Measurements from ENCODE around the gene SLX4IP.

Gene SLX4IP

DNA sequence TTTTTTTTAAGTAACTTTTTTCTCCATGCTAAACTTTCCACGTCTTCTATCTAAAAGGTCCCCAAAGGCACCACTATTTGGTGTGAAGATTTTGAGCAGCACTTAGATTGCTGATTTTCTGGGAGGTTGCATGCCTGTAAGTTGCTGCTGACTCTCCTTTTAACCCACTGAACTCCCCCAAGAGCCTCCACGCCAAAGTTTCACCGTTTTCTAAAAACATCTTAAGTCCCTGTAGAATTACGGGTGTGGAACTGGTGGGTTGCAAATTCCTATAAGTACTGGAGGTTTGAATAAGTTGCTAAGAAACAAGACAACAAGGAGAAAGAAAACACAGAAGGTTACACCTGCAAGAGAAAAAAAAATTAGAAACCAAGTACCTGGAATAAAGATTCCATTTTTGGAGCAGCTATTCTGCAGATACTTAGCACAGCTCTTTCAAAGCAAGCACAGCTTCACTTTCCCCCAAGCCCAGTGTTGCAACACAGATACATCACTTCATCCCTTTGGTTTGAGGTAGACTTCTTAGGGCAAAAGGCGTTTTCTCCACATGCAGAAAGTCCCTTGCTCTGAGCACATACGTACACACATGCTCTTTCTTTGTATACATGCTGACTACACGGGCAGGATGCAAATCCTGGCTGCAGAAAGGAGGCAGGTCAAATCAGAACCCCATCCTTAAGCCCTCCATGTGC lies 233.7 kb downstream of the SLX4IP start:
- FAIRE-seq = no peak

DNA sequence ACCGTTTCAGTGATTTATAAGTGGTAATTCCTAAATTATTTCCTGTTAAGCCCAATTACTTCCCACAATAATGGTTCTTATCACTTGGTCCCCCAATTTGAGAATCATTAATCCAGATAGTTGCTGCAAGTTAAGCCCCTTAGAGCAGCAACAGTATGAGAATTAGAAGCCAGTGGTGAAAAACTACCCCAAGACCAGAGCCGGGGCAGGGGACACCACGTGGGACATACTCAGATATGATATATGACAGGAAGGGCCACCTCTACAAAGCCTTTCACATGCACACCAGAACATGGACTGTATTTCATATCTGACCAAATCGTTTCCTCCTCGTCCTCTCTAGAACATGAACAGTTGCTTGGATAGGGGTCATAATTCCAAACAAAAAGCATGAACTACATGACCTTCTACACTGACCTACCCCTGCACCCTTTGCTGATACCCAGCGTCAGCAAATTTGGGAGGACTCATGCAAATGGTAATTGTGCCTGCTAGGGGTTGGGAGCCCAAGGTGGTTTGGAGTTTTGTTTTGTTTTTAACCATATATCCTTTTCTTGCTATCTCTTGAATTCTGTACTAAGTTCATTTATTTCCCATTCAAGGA lies 234.8 kb downstream of the SLX4IP start:
- FAIRE-seq = no peak

DNA sequence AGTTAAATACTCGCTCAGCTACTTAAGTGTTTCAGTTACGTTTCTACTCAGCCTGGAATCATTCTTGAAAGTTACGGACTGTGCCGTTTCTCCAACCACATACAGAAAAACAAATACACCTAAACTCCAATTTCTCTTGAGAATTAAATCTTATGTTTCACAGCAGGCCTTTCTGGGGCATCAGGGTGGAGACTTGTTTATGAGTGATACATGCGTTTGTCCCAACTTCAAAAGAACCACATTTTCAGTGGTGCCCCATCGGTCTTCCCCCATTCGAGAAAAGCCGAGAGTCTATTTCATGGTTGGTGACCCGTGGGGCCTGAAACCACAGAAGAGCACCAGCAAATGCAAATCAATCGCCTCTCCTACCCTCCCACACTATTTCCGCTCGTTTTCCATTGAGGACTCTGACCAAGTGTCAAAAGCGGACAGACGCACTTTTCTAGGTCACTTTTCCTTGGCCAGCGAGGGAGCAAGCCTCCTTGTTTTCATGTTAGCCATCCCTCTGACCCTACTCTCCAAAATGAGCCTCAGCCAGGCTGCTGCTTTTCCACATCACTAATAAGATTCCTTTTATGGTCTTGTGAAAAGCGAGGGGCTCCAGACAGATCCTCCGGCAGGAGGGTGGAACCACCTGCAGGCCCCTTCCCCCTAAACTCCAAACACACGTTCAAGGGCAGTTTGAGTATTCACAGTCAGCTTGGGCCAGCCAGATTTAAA lies 235.6 kb downstream of the SLX4IP start:
- FAIRE-seq = no peak

DNA sequence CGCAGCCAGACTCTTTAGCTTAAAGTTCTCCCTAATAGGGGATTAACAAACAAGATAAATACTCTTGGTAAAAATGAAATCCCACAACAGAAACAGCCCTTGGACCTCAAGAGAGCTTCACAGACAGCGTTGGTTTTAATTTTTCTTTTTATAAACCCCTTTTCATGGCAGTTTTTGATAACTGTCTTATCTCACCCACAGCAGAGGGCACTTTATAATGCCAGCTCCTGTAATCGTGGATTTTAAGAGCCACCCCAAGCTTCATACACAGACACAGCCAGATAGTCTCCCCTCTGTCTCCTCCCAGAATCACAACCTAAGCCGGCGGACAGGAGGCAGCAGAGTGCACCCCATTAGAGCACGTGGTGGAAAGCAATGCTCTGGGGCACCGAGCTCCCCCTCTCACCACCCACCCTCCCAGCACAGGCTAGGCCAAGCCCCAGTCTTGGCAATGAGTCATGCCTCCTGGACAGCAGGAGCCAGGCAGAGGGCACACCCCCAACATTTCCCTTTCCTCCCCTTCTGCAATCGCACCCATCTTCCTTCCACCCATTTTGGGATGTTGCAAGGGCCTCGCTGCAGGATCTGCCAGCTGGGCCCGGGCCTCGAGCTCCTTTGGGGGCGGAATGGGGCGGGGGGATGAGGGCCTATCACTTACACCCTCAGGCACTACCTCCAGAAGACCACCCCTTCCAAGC lies 236.3 kb downstream of the SLX4IP start:
- FAIRE-seq = no peak

DNA sequence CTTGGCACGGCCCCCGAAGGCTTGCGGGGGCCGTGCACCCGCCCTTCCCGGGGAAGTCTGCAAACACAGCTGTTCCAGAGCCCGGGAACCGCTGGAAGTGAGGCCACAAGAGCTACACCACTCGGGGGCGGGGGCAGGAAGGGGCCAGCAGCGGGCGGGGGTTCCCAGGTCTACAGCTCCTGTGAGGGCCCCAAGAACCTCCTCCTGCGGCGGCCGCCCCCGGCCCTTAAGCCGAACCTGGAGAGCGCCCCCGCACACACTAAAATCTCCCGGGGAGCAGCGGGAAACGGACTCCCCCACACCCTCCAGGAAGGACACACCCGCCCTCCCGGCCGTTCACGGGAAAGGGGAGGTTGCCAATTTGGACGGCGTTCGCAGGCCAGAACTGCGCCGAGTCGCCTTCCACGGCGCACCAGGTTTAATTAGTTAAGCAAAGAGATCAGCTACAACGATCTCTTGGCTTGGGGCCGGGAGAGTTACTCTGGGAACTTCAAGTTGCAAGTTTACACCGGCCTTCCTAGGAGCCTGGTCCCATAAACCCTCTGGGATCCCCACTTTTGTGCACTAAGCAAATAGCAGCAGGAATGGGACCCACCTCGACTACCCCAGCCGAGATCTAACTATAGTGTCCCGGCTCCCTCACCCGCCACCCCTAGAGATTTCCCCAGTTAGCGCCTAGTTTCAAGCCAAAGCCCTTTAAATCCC lies 237.0 kb downstream of the SLX4IP start:
- FAIRE-seq = no peak

DNA sequence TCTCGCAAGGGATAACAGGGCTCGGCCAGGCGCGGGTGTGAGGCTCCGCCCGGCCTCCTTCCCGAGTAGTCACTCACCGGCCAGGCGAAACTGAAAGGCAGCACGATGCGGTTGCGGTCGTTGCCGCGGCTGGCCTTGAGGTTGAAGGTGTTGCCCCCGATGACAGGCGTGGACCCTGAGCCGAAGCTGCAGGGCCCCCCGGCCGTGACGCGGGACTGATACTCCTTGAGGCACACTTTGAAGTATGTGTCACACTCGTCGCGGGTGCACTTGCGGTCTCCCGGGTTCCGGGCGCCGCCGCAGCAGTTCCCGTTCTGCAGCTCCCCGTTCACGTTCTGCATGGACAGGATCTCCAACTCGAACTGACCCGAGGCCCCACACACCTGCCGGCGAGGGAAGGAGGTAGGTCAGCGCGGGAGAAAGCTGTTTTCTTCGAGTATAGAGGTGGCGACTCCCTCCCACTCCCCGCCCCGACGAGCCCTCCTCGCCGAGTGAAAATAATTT lies 237.6 kb downstream of the SLX4IP start:
- no peak for FAIRE-seq

DNA sequence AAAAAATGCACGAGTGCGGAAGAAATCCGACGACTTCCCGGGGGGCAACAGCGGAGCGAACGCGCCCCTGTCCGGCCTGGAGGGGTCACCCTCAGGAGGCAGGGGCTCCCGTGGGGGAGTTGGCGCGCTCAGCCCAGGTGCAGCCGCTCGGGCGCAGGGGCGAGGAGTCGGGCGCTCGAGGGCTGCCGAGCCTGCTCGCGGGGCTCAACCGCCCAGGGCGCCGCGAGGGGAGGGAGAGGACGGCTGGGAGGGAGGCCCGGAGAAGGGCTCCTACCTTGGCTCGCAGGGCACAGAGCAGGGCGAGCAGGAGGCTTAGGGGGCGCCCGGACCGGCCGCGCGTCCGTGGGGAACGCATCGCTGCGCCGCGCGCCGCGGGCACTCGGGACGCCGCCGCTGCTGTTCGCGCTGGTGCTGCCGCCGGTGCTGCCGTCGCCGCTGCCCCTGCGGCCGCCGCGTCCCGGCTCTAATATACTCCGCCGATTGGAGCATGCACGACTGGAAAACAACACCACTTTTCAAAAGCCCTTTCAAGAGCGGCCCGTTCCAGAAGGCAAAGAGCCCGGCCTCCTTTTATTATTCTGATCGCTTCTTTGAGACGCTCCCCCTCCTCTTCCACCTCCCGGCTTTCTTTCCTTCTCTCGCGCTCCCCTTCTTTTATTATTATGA lies 238.2 kb downstream of the SLX4IP start:
- FAIRE-seq = no peak

DNA sequence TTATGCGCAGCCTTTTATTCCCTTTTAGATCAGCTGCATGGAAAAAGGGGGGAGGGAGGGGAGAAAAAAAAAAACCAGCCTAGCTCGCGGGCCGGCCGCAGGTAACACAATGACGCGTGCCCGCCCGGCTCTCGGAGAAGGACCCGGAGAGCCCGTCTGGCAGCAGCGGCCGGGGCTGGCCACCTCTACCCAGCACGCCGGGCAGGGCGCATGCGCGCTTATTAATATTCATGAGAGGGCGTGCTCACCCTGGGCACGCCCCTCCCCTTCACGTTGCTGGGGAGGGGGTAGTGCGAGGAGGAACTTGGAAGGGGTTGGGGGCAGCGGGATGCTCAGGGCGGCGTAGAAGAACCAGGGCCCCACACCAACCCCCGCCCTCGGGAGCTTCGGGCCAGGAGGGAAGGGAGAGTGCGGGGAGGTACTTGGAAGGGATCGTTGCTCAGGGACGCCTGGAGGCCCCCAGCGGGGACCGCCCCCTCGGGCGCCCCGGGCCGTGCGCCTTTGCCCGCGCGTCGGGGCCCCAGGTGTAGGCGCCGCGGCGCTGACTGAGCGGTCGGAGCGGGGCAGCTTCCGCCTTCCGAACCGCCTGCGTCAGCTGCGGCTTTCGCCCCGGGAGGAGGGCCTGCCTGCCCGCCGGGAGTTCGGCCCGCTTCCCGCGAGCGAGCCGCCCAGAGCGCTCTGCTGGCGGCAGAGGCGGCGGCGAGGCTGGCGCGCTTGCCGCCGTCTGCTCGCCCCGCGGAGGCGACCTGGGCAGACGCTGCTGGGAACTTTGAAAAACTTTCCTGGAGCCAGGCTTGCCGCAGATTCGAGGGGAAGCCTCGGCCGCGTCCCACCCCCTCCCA lies 239.0 kb downstream of the SLX4IP start, which contains the start of gene JAG1:
JAG1 (minus strand) TSS at position 158 of the 842 bp plus-strand sequence. CDS start 469 bp downstream, outside the sequence.
- FAIRE-seq = no peak

DNA sequence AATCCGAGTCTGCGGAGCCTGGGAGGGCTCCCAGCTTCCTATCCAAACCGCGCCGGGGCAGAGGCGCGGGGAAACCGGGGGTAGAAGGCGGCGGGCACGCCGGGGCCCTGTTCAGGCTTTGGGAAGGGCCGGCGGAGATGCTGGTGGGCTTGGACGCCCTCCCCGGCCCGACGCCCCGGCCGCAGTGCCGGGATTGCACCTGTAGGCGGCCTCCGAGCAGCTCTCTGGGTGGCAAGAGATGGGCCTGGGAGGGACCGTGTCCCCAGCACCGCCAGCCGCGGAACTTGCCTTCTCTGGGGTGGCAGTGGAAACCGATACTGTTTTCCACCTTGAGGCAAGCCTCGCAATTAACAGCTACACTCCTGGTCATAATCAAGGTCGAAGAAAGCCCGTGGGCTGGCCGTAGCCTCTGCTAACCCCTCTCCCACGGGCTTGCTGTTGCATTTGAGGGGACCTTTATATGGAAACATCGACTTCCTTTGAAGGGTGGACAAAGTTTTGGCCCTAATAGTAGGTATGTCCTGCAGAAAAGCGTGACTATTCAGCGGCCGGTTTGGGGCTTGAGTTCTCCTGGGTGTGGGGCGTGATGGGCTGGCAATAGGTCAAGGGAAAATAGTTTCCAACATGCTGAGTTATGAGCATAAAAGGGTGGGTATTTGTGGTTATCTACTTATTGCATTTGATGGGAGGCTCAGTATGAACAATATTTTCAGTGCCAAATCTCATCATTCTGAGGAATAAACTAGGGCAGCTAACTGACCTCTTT lies 239.8 kb downstream of the SLX4IP start:
- no peak for FAIRE-seq

DNA sequence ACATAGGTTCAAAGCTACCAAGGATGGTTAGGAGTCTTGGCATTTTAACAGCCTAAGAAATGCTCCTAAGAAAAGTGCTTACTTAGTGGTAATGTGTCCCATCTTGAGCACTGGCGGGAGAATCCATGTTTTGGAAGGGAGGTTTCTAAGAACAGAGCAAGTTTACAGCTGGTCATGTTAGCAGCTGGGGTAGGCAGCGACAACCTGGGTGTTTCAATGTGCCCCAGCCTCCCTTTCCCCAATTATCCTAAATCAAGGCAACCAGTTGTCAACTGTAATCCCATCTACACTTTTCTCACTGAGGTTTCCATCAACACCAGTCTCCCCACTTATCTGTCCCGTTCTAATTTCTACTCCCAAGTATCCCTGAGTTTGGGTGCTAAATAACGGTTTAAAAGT lies 240.3 kb downstream of the SLX4IP start:
- no peak for FAIRE-seq

DNA sequence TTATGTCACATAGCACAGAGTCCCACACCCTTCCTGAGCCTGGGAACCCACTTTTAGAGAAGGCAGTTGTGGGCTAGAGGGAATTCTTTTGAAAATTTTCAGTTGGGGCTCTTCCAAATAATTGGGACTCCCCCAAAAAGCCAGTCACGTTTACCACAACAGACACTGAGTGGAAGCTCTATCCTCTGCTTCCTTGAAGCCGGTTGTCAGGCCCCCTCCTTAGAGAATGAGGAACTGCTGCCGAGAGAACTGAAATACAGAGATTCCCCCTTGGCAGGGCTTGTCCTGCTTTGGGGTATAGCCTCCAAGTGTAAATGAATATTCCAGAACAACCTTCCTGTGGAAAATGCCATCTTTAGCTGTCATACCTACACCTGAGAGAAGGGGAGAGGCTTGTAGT lies 241.4 kb downstream of the SLX4IP start:
- no peak for FAIRE-seq
